B cell (primary cell): ENCODE data around the gene DCST2. TPM values are rescaled to one million over a fixed set of nuclear protein-coding genes. Genes with fewer than 3 reads are reported as not detected.

Experiments
- ATAC-seq: fragments of 200-7000 bp; cut with Tn5 transposase; one replicate; pipeline ENCODE4 v1.10.0; 2021; ENCODE audit warnings: low read depth, mild to moderate bottlenecking, moderate number of reproducible peaks, moderate library complexity
- CTCF ChIA-PET: fragments of 350-600 bp; sonication (Branson Sonifier 250); formaldehyde crosslinking; loops from one replicate; lab custom pipeline; 2021; ENCODE audit warnings: antibody characterized with exemption, inconsistent platforms; lab: Charles Lee
- POLR2A ChIA-PET: fragments of 350-600 bp; sonication (Branson Sonifier 250); formaldehyde crosslinking; loops from one replicate; lab custom pipeline; 2021; ENCODE audit warnings: antibody characterized with exemption; lab: Charles Lee
- DNase-seq: peaks from one replicate; pipeline ENCODE4 v3.0.0; 2013
- H2AFZ ChIP-seq: 2 replicates; pipeline ENCODE4 v1.6.1; 2012; ENCODE audit warnings: mild to moderate bottlenecking, low read depth, low read length; ENCODE audit not compliant: insufficient read depth, poor library complexity, severe bottlenecking
- H3K27ac ChIP-seq, 2 donors: 1 replicate in 1 of 2; 2 replicates in 1 of 2; pipeline ENCODE4 v1.5.1; 2012 to 2013; ENCODE audit warnings: low read length in 2 of 2, mild to moderate bottlenecking in 2 of 2, moderate library complexity in 1 of 2
- H3K27me3 ChIP-seq, 4 experiments: fragments of 200-600 bp in 1 of 4; sonication (generic) in 1 of 4; replicated peaks in 1 of 4; 1 replicate in 2 of 4; 2 replicates in 2 of 4; pipeline versions ENCODE4 v1.6.1 to v1.7.0; 2013 to 2016; ENCODE audit warnings: low read length in 3 of 4, mild to moderate bottlenecking in 2 of 4, mixed read lengths in 1 of 4, moderate library complexity in 1 of 4; ENCODE audit not compliant: insufficient read depth in 4 of 4, control insufficient read depth in 3 of 4; ENCODE audit errors: control extremely low read depth in 1 of 4
- H3K36me3 ChIP-seq, 2 experiments: replicated peaks in 1 of 2; 1 replicate in 1 of 2; 2 replicates in 1 of 2; pipeline versions ENCODE4 v1.6.1 to v1.7.1; 2013; ENCODE audit warnings: low read length in 1 of 2; ENCODE audit not compliant: insufficient read depth in 2 of 2, control insufficient read depth in 1 of 2; ENCODE audit errors: control extremely low read depth in 1 of 2, extremely low read depth in 1 of 2
- H3K4me1 ChIP-seq, 2 donors: fragments of 200-600 bp in 1 of 2; sonication (generic) in 1 of 2; 1 replicate in 1 of 2; 2 replicates in 1 of 2; pipeline versions ENCODE4 v1.5.1 to v1.6.1; 2013 to 2017; ENCODE audit warnings: low read length in 2 of 2; ENCODE audit not compliant: control insufficient read depth in 2 of 2, insufficient read depth in 2 of 2
- H3K4me2 ChIP-seq: replicated peaks from 2 replicates; pipeline ENCODE3; 2012; ENCODE audit warnings: mild to moderate bottlenecking, low read depth, low read length; ENCODE audit not compliant: poor library complexity, severe bottlenecking
- H3K4me3 ChIP-seq, 5 experiments: fragments of 200-600 bp in 1 of 5; sonication (generic) in 1 of 5; 1 replicate in 3 of 5; 2 replicates in 2 of 5; pipeline versions ENCODE4 v1.5.1 to v1.7.0; 2011 to 2016; ENCODE audit warnings: low read length in 4 of 5, mild to moderate bottlenecking in 4 of 5, low read depth in 2 of 5, control low read depth in 1 of 5, moderate library complexity in 1 of 5; ENCODE audit not compliant: insufficient read depth in 1 of 5; ENCODE audit errors: control extremely low read depth in 1 of 5, extremely low read depth in 1 of 5
- H3K79me2 ChIP-seq: fragments of 200-600 bp; sonication (generic); one replicate; pipeline ENCODE4 v1.6.0; 2016; ENCODE audit warnings: low read length; ENCODE audit not compliant: control insufficient read depth, insufficient read depth
- H3K9ac ChIP-seq: fragments of 200-600 bp; sonication (generic); 2 replicates; pipeline ENCODE4 v1.6.1; 2017; ENCODE audit warnings: mild to moderate bottlenecking, low read length, moderate library complexity
- H3K9me3 ChIP-seq, 3 donors: one replicate each; pipeline versions ENCODE4 v1.6.1 to v1.7.1; 2013; ENCODE audit warnings: low read length in 2 of 3; ENCODE audit not compliant: control insufficient read depth in 2 of 3, insufficient read depth in 1 of 3; ENCODE audit errors: control extremely low read depth in 1 of 3
- H4K20me1 ChIP-seq: 2 replicates; pipeline ENCODE4 v1.6.0; 2012; ENCODE audit warnings: mild to moderate bottlenecking, low read length; ENCODE audit not compliant: insufficient read depth, control insufficient read depth, poor library complexity, severe bottlenecking
- H3K27ac Mint-ChIP-seq: one replicate; pipeline ENCODE4 v1.8.0; 2021; ENCODE audit warnings: mixed read lengths
- H3K27me3 Mint-ChIP-seq: one replicate; pipeline ENCODE4 v1.8.0; 2021; ENCODE audit warnings: mixed read lengths
- H3K4me1 Mint-ChIP-seq: one replicate; pipeline ENCODE4 v1.8.0; 2021; ENCODE audit warnings: mixed read lengths
- H3K4me3 Mint-ChIP-seq: one replicate; pipeline ENCODE4 v1.8.0; 2021; ENCODE audit warnings: mixed read lengths
- H3K9me3 Mint-ChIP-seq: one replicate; pipeline ENCODE4 v1.8.0; 2022; ENCODE audit warnings: mixed read lengths; ENCODE audit not compliant: insufficient read depth
- CTCF ChIP-seq: fragments of 200-600 bp; IDR thresholded peaks from one replicate; pipeline ENCODE4 v1.8.0; 2022; ENCODE audit warnings: antibody characterized with exemption, mild to moderate bottlenecking
- EZH2 ChIP-seq: IDR thresholded peaks from 2 replicates; pipeline ENCODE4 v1.6.1; 2012; ENCODE audit warnings: borderline replicate concordance, low read depth, mild to moderate bottlenecking, moderate library complexity, low read length; ENCODE audit not compliant: insufficient read depth, poor library complexity, severe bottlenecking
- WGBS: methylation state at CpG from one replicate; pipeline ENCODE4 v1.1.5; 2013; ENCODE audit warnings: missing lambda C conversion rate; ENCODE audit not compliant: insufficient coverage; 5-methylcytosine and 5-hydroxymethylcytosine counted together
- intact Hi-C: fragments of 100-400 bp; cut with micrococcal nuclease; formaldehyde crosslinking; loops from one replicate; pipeline ENCODE4 v1.10.0; 2022
- polyA plus RNA-seq: library from polyadenylated mRNA; depleted of rRNA; stranded (reverse); fragments of >200 nt; gene quantifications from 2 replicates; pipeline ENCODE4 v1.2.3, GENCODE V29; 2012
- total RNA-seq, 2 donors: library from RNA; stranded (reverse); fragments of 120-200 nt in 1 of 2; gene quantifications; 1 replicate in 1 of 2; 2 replicates in 1 of 2; pipeline versions ENCODE4 v1.2.3 to v1.2.4, GENCODE V29; 2013 to 2022

DCST2 gene
- total and polyA plus RNA-seq, 2 donors (not counting 1 experiment from before 2014, with no cell fraction given): 0.89 to 5.4 TPM

GRCh38 chr1:155082301-155083051 lies 48.9 kb upstream of the DCST2 start:
- peak; percentile 57 for DNase-seq
- intact Hi-C loops: no loop called here

More at GRCh38 chr1:155082301-155083051, 48.9 kb upstream of the DCST2 start:
- Mint-ChIP-seq H3K27me3 (peaks cover 38% of the 10 kb centered on the region), H3K4me3 (peak overlapping the region; percentile 74), H3K9me3 (no peaks in the 10 kb centered on the region), H3K4me1 (peaks cover 69% of the 10 kb centered on the region), H3K27ac (peak overlapping the region; percentile 6)
- Histone ChIP-seq H3K9me3 (peaks cover 0 to 30% (median 0%) of the 10 kb centered on the region in 3 donors), H3K4me1 (peaks cover 71 to 79% of the 10 kb centered on the region in 2 donors), H3K4me2 (peak overlapping the region; percentile 97), H3K79me2 (no peaks in the 10 kb centered on the region), H3K36me3 (no peaks in the 10 kb centered on the region), H2AFZ (peak overlapping the region; percentile 59), H3K4me3 (peak overlapping the region in 4 of 5 experiments; percentile 12 to 52 (median 26)), H3K27ac (no peak overlapping the region), H4K20me1 (peaks cover 53% of the 10 kb centered on the region), H3K27me3 (peaks cover 0 to 57% (median 43%) of the 10 kb centered on the region in 4 experiments), H3K9ac (peak overlapping the region; percentile 36)
- ChIA-PET CTCF (interaction anchor here (0.7 to 5.5 kb wide), 4 partner anchors 12 to 91 kb away, joined by 3 to 184 read pairs (median 56); partner anchors contain the start of genes EFNA4 and KRTCAP2), POLR2A (interaction anchor here (0.6 kb wide), 2 partner anchors 90 to 454 kb away, joined by 3 to 4 read pairs; no protein-coding TSS in a partner anchor)
- WGBS: 7% methylated on average over 22 of the region's 36 CpGs
- no peak for TF ChIP-seq CTCF
- peak; percentile 85 for TF ChIP-seq EZH2
- ATAC-seq: no peak
